IPS-11a (cell line): ENCODE data around the gene INKA1.

Experiments used
- H3K4me3 ChIP-seq: one replicate; pipeline ENCODE4 v1.5.1; 2013; ENCODE audit warnings: low read depth, low read length, control low read depth

Gene INKA1

DNA sequence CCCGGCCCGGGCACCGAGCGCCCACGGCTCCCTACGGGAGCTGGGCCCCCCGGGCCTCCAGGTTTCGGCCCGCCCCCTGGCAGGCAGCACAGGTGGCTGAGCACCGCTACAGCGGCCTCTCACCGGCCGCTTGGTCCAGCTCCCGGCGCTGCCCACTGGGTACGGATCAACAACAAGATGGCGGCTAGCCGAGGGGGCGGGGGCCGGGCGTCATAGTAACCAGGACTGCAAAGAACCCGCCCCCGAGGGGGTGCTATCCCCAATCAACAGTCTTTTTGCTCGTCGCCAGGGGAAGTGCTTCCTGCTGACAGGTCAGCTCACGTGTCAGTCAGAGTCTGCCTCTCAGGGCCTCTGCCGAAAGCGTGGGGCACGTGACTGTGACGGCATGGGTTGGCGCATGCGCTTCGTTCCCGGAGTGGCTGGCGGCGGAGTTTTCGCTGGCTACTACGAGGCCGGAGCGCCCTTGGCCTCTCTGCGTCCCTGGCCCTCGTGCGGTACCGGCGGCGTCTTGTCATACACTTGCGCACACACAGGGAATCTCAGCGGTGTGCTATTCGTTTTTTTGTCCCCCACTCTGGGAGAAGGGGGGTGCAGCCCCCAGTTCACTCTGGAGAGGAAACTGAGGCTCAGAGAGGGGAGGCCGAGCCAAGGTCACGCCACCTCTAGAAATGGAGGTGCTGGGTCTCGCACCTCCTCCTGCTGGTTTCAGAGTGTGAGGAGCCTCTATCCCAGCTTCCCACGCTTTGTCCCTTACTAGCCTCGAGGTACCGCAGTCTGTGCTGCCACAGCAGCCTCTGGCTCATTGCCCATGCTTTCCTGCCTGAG is 16.5 kb upstream of the INKA1 start, which contains the start of gene IP6K1:
TSS of gene IP6K1 (minus strand) at position 186 of the 825 bp plus-strand sequence. CDS start 38,502 bp downstream, outside the sequence.
- H3K4me3 ChIP-seq: peak within 1 kb of the TSS; percentile 82

DNA sequence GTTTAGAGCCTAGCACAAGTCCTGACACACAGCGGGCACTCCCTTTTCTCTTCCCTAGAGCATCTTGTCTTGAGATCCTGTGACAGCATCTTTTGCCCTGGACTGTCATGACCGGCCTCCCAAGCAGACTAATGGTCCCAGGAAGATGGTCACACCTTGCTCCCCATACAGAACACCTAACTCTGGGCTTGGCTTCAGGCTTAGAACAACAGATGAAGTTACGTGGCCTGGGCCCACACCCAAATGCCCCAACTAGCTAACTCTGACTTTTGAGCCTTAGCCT is 15.9 kb upstream of the INKA1 start:
- no peak overlapping the region for H3K4me3 ChIP-seq

DNA sequence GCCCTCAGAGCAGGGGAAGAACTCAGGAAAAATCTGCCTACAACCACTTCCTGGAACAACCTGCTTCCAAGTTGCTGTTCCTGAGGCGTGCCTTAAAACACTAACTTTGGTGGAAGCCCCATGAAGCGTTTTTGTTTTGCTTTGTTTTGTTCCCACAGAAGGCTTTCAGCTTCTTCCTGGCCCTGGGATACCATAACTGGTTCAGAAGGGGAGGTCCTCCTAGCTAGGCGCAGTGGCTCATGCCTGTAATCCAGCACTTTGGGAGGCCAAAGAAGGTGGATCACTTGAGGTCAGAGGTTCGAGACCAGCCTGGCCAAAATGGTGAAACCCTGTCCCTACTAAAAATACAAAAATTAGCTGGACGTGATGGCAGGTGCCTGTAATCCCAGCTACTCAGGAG is 15.5 kb upstream of the INKA1 start:
- H3K4me3 ChIP-seq: no peak overlapping the region

- no peak overlapping the region for H3K4me3 ChIP-seq
Measured at GRCh38 chr3:49788056-49788455, 15.0 kb upstream of the INKA1 start.

DNA sequence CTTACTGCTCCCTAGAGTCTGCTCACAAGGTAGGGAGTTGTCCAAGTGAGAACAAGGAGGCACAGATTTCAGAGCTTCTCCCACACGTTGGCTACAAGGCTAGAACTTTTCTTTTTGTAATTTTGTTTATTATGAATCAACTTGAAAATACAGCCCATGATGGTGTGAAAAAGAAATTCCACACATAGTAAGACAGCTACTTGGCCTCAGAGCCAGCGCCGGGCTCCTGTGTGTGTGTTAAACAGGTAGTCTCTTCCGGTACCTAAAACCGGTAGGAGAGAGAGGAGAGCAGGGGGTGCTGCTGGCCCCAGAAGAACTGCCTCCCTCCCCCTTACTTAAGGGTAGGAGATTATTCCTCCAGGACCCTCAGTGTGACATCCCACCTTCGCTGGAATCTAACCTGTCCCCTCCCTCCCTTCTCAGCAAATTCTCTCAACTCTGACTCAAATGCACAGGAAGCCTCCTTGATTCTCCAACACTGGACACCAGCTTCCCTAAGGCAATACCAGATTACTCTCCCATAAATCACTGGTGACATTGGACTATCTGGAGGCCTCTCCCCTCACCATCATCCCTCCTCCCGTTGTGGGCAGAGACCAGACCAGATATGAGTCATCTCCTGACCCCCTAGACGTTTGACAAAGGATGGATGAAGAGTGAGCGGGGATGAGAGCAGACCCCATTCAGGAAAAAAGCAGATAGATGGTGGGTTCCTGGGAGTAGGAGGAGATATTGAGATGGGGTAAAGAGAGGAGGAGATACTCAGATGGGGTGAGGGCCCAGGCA is 12.2 kb upstream of the INKA1 start:
- H3K4me3 ChIP-seq: no peak overlapping the region

- H3K4me3 ChIP-seq: no peak overlapping the region
Measured at GRCh38 chr3:49791571-49791970, 11.5 kb upstream of the INKA1 start.

DNA sequence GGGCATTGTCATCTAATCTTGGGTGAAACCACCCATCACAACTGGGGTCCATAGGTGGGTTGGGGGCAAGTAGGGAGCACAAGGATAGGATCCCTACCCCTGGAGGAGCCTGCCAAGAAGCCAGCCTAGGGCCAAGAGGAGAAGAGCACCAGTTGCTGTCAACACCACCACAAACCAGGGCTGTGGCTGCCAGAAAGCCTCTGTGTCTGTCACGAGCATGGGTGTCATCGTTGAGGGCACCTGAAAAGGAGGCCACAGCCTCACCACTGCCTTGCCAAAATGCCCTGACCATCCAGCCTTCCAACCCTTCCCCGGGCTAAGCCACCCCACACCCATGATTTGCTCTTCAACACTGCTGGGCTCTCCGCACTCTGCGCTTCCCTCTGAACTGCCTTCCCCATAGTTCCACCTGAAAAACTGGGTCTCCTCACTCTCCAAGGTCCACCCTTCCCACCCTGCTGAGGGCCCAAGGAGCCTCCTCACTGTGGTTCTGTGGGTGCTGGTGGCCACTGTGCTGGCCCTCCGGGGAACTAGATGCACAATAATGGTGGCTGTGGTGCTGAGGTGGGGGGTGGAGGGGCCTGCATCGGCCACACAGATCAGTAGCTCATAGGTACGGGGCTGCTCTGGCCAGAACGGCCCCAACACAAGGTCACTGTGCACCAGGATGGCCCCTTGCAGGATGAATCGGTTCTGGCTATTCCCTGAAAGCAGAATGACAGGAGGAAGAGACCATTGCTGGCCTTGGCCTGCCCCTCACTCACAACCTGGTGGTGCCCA is 10.5 kb upstream of the INKA1 start:
- no peak overlapping the region for H3K4me3 ChIP-seq

DNA sequence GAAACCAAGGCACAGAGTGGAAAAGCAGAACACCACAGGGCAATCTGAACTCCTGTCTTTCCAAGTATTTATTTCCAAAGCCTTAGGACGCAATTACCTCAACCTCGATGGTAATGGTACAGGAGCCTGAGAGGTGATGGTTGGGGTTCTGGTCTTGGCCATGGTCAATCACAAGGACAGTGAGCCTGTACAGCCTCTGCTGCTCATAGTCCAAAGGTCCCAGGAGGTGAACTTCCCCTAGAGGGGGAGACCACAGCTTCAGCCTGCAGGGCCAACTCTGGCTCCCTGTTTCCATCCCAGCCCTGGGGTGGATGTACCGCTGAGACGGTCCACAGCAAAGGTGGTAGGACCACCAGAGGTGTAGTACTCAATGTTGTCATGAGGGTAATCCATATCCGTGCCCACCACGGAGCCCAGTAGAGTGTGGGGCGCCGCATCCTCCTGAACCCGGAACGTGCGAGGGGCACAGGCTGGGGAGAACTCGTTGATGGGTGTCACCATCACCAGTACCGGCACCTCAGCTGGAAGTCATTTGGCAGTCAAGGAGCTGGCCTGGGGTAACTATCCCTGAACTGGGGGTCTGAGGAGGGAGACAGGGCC is 9.5 kb upstream of the INKA1 start:
- no peak overlapping the region for H3K4me3 ChIP-seq

- H3K4me3 ChIP-seq: no peak overlapping the region
Measured at GRCh38 chr3:49794431-49794830, 8.6 kb upstream of the INKA1 start.

DNA sequence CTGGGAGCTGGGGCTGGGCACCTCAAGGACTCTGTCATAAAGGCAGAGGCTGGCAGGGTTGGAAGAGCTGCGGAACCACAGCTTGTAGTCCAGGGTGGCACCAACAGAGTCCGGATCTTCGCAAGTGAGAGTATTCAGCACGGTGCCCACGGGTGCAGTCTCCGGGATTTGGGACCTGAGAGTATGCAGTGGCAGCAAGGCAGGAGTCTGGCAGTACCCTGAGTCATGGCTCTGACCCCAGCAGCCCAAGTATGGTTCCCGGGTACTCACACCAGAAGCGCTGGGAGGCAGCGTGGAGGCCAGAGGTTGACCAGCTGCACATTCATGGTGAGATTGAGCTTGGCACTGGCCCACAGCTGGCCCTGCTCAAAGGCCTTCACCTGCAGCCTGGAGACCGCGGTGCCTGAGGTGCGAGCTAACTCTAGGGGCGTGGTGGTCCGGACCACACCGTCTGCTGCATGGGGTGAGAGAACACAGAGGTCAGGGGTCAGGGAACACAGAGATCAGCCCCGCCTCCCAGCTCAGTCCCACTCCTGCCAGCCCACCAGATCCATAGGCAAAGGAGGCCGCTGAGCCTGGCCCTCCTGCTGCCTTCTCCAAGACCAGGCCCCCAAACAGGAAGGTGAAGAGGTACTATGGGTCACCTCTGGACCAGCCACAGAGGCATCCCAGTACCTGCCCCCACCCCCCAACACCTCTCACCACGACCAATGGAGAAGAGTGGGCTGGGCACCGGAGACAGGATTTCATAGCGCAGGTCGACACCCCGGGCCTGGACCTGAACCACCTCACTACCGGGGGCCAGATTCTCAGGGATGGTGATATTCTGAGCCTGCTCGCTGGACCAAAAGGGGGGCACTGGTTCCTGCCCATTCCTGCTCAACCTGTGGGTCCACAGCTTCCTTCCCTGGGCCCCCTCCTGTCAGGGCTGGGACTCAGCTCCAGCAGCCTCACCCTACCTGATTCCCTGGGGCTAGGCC is 7.8 kb upstream of the INKA1 start:
- no peak overlapping the region for H3K4me3 ChIP-seq

GRCh38 chr3:49799105-49799504 is 4.0 kb upstream of the INKA1 start:
- H3K4me3 ChIP-seq: no peak overlapping the region

DNA sequence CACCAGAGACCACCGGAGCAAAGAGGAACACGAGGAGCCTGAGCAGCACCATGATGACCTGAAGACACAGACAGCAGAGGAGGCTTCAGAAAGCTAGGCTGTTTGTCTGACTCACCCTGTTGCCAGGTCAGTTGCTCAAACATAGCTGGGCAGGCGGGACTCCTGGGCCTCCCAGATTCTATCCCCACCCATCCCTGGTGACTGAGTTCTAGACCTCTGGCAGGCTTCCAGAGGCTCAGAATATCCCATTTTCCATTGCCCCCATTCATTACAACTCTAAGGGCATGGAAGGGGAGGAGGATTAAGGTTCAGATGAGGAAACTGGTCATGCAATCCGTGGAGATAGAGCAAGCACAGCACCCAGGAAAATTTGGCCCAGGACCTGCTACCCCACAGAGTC is 3.3 kb upstream of the INKA1 start, which contains the start of gene CDHR4:
TSS of gene CDHR4 (minus strand) at position 113 of the 400 bp plus-strand sequence. CDS start at position 52, 61 bp downstream.
- no peak within 1 kb of the TSS for H3K4me3 ChIP-seq

DNA sequence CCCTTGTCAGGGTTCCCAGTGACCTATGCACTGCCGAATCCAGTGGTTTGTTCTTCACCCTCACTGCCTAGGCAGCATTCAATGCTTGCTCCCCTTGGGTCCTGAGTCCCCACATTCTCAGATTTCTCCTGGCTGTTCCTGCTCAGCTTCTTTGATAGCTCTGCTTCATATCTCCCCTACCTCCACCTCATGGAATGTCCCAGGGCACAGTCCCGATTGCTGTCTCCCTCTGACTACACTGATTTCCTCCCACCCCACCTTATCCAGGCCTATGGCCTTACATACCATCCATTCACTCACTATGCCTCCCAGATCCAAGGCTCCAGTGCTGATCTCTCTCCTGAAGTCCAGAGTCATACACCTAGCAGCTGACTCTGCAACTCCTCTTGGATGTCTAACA is 1.9 kb upstream of the INKA1 start:
- no peak overlapping the region for H3K4me3 ChIP-seq

- peak overlapping the region; percentile 53 for H3K4me3 ChIP-seq
Measured at GRCh38 chr3:49803465-49804140, 542 bp downstream of the INKA1 start.

DNA sequence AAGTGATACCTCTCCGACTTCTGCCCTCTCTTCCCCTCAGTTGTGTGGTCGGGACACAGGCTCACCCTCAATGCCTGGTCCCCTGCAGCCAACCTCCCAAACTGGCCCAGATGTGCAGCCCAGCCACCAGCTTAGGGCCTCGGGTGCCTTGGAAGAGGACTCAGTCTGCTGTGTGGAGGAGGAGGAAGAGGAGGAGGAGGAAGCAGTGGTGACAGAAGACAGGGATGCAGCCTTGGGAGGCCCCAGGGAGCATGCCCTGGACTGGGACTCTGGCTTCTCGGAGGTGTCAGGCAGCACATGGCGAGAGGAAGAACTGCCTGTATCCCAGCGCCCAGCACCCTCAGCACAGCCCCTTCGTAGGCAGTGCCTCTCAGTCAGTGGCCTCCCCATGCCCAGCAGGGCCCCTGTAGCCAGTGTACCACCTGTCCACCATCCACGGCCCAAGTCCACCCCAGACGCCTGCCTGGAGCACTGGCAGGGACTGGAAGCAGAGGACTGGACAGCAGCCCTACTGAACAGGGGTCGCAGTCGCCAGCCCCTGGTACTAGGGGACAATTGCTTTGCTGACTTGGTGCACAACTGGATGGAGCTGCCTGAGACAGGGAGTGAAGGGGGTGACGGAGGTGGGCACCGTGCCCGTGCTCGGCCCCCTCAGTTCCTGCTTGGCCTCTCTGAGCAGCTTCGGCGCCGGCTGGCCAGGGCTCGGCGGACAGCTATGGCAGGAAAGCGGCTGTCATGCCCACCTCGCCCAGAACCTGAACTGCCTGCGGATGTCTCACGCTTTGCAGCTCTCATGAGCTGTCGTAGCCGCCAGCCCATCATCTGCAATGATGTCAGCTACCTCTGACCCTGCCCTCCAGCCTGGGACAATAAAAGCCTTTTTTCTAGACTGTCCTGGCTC is 1.3 kb downstream of the INKA1 start:
- H3K4me3 ChIP-seq: no peak overlapping the region

GRCh38 chr3:49805367-49805782 is 2.3 kb downstream of the INKA1 start:
- no peak overlapping the region for H3K4me3 ChIP-seq

DNA sequence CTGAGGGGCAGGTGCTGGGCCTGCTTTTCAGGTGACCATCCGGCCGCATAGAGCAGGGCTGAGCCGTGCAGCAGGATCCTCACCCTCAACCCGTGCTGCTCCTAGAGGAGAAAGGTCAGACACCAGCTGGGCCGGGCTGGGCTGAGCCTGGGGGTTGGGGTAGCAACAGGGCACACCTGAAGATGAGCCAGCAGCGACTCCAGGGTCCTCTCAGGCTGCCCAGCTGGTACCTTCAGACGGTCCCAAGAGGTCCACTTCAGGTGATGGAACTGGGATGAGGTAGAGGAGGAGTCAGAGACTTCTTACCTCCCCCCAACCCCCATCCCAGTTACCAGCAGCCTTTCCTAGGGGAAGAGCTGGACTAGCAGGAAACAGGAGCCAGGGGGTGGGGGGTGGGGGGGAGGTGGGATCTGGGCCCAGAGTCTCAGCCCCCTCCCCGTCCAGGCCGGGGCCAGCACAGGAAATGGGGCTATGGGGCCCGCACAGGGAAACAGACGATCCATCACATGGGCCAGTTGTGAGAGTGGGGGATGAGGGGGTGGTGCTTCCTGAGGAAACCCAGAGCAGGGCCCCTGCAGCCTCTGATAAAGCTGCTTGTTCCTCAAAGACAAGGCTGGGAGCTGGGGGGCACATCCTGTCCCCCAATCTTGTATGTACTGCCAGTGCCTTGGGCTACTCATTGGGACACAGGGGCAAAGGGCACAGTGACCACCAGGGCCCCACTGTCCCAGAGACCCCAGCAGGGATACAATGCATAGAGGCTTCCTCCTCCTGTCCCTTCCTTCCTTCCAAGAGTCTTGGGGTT is 3.0 kb downstream of the INKA1 start:
- H3K4me3 ChIP-seq: no peak overlapping the region
